ENCODE measurements around the gene NELL2. TPM values are rescaled to one million over a fixed set of nuclear protein-coding genes. Genes with fewer than 3 reads are reported as not detected.

Gene NELL2
- total RNA-seq, 1 experiment from 2014 or later = 32.7 TPM

DNA sequence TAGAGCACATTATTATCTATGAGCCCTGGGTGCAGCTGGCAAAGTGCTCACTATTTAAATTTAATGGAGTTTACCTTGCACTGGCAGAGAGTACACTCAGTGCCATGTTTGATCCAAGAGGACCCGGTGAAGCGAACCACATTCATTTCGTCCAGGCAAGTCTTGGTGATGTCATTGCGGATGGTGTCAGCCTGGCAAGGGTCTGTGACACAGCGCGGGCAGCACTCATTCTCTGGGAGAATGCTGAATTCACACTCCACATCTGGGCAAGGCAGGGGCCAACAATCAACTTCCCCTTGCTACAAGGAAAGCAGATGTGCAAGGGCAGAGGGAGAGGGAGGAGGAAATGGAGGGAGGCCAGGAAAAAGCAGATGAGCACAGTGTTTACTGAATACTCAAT is 356.2 kb downstream of the NELL2 start:
- Histone ChIP-seq H3K79me1 (ENCODE audit: insufficient read depth, low read depth, low read length, poor library complexity, severe bottlenecking) (no peaks in the 10 kb centered on the region), H3K27me3 (ENCODE audit: insufficient read depth, low read length) (no peaks in the 10 kb centered on the region), H2BK12ac (ENCODE audit: insufficient read length, low read depth, low read length) (no peak overlapping the region), H3K18ac (ENCODE audit: insufficient read length, low read depth, low read length) (no peak overlapping the region), H2BK20ac (ENCODE audit: low read depth, low read length, poor library complexity, severe bottlenecking) (no peak overlapping the region), H4K5ac (ENCODE audit: insufficient read length, low read depth, low read length) (no peak overlapping the region), H3K23me2 (ENCODE audit: insufficient read length, low read depth, low read length, poor library complexity, severe bottlenecking) (no peaks in the 10 kb centered on the region), H3T11ph (ENCODE audit: low read length) (no peak overlapping the region), H3K4me1 (ENCODE audit: insufficient read depth, low read length) (no peaks in the 10 kb centered on the region; the same call in 1 of the 2 replicates), H2BK120ac (ENCODE audit: low read depth, low read length, poor library complexity, severe bottlenecking) (no peak overlapping the region), H2BK15ac (ENCODE audit: low read depth, low read length) (no peak overlapping the region), H3K23ac (ENCODE audit: insufficient read length, low read depth, low read length) (no peak overlapping the region), H2AK5ac (ENCODE audit: insufficient read length, low read length) (no peak overlapping the region), H2AFZ (ENCODE audit: low read length) (no peak overlapping the region), H4K20me1 (ENCODE audit: control insufficient read depth, insufficient read depth, insufficient read length) (no peaks in the 10 kb centered on the region), H3K4me2 (ENCODE audit: insufficient read depth, insufficient read length, low read length) (no peak overlapping the region), H2BK5ac (ENCODE audit: insufficient read length, low read length) (no peak overlapping the region), H3K56ac (ENCODE audit: insufficient read length, low read depth, low read length) (no peak overlapping the region), H4K8ac (replicated peaks; ENCODE audit: insufficient read length, low read depth, low read length) (no peak overlapping the region), H3K14ac (ENCODE audit: insufficient read depth, low read length) (no peak overlapping the region), H4K91ac (ENCODE audit: insufficient read length, low read depth, low read length) (no peak overlapping the region), H3K9me3 (ENCODE audit: control insufficient read depth, low read depth, low read length) (no peaks in the 10 kb centered on the region), H3K27ac (ENCODE audit: insufficient read length, low read depth, low read length) (no peak overlapping the region), H3K79me2 (ENCODE audit: insufficient read depth, low read length) (no peaks in the 10 kb centered on the region), H3K4ac (ENCODE audit: low read depth, low read length) (no peak overlapping the region), H3K9ac (ENCODE audit: extremely low read depth, insufficient read length, low read length) (no peak overlapping the region)
- WGBS (ENCODE audit: extremely low coverage, insufficient read length, low lambda C conversion rate) = no CpG with 5 or more reads among the region's 6 CpGs
- TF ChIP-seq, protein P1, sequence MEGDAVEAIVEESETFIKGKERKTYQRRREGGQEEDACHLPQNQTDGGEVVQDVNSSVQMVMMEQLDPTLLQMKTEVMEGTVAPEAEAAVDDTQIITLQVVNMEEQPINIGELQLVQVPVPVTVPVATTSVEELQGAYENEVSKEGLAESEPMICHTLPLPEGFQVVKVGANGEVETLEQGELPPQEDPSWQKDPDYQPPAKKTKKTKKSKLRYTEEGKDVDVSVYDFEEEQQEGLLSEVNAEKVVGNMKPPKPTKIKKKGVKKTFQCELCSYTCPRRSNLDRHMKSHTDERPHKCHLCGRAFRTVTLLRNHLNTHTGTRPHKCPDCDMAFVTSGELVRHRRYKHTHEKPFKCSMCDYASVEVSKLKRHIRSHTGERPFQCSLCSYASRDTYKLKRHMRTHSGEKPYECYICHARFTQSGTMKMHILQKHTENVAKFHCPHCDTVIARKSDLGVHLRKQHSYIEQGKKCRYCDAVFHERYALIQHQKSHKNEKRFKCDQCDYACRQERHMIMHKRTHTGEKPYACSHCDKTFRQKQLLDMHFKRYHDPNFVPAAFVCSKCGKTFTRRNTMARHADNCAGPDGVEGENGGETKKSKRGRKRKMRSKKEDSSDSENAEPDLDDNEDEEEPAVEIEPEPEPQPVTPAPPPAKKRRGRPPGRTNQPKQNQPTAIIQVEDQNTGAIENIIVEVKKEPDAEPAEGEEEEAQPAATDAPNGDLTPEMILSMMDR (conservative IDR thresholded peaks at IDR 0.05) = no peak
- H3K36me3 Mint-ChIP-seq (ENCODE audit: insufficient read depth in 1 of 3, low read depth in 3 of 3) = 0 out of 7 replicates have a peak, but pooled peaks cover 0 to 2% (median 0%) of the 10 kb centered on the region in 3 experiments
- H3K4me3 Mint-ChIP-seq = no peak overlapping the region
- H3K4me1 Mint-ChIP-seq = peaks cover 9 to 13% of the 10 kb centered on the region in 2 experiments
- peak overlapping the region; percentile 46 to 92 (median 84); a peak in 4 of 7 replicates for H3K27ac Mint-ChIP-seq
- H3K27me3 Mint-ChIP-seq (ENCODE audit: low read depth) = no peaks in the 10 kb centered on the region
- H3K9me3 Mint-ChIP-seq = no peaks in the 10 kb centered on the region
- no peak for DNase-seq

Data from H9 (cell line).